Calu3 (cell line): ENCODE measurements around the gene SCUBE2. TPM values are rescaled to one million over a fixed set of nuclear protein-coding genes. Genes with fewer than 3 reads are reported as not detected.

Source experiments
- BruUV-seq: library from RNA; stranded (reverse); fragments of 400-500 nt; replicated peaks from 2 replicates; lab custom pipeline; 2021; lab: Mats Ljungman, UMichigan
- CTCF ChIA-PET: fragments of 300-600 bp; sonication (Branson Sonifier 250); formaldehyde crosslinking; loops from one replicate; lab custom pipeline; 2022; ENCODE audit warnings: antibody characterized with exemption; lab: Charles Lee
- DNase-seq: peaks from one replicate; pipeline ENCODE4 v3.0.0; 2022
- H3K27ac Mint-ChIP-seq: one replicate; pipeline ENCODE4 v1.8.0; 2022; ENCODE audit warnings: mixed read lengths; ENCODE audit not compliant: unreplicated experiment
- H3K27me3 Mint-ChIP-seq: one replicate; pipeline ENCODE4 v1.8.0; 2022; ENCODE audit warnings: mixed read lengths; ENCODE audit not compliant: unreplicated experiment
- H3K36me3 Mint-ChIP-seq: one replicate; pipeline ENCODE4 v1.8.0; 2022; ENCODE audit warnings: mild to moderate bottlenecking, moderate library complexity, mixed read lengths; ENCODE audit not compliant: insufficient read depth, unreplicated experiment
- H3K4me1 Mint-ChIP-seq: one replicate; pipeline ENCODE4 v1.8.0; 2022; ENCODE audit warnings: mild to moderate bottlenecking, low read depth, mixed read lengths; ENCODE audit not compliant: unreplicated experiment
- H3K4me3 Mint-ChIP-seq: one replicate; pipeline ENCODE4 v1.8.0; 2022; ENCODE audit warnings: mild to moderate bottlenecking, low read depth, moderate library complexity, mixed read lengths; ENCODE audit not compliant: unreplicated experiment
- H3K9me3 Mint-ChIP-seq: one replicate; pipeline ENCODE4 v1.8.0; 2022; ENCODE audit warnings: low read depth, mixed read lengths; ENCODE audit not compliant: unreplicated experiment
- CTCF ChIP-seq: fragments of 200-600 bp; IDR thresholded peaks from one replicate; pipeline ENCODE4 v1.8.0; 2022; ENCODE audit warnings: antibody characterized with exemption; ENCODE audit not compliant: unreplicated experiment
- intact Hi-C: fragments of 100-400 bp; cut with micrococcal nuclease; formaldehyde crosslinking; loops from one replicate; pipeline ENCODE4 v1.10.0; 2022; ENCODE audit not compliant: unreplicated experiment
- microRNA-seq: library from miRNA; unstranded; fragments of <30 nt; microRNA quantifications from one replicate; pipeline ENCODE4 v1.2.0, GENCODE V29; 2022
- total RNA-seq: library from RNA; stranded (reverse); gene quantifications from 2 replicates; pipeline ENCODE4 v1.2.3, GENCODE V29; 2022

Gene SCUBE2
- total RNA-seq, 1 experiment from 2014 or later, result not detected

- intact Hi-C loops, result no loop called here
- no peaks in the 10 kb centered on the region for H3K27me3 Mint-ChIP-seq
- H3K9me3 Mint-ChIP-seq, result no peaks in the 10 kb centered on the region
- H3K36me3 Mint-ChIP-seq, result no peaks in the 10 kb centered on the region
- no peak for DNase-seq
- no peak overlapping the region for H3K27ac Mint-ChIP-seq
- TF ChIP-seq CTCF, result no peak
- no peak overlapping the region for H3K4me3 Mint-ChIP-seq
- CTCF ChIA-PET, result no interaction called here
- no TSS peak for BruUV-seq
- no peaks in the 10 kb centered on the region for H3K4me1 Mint-ChIP-seq
These were observed 120.0 kb downstream of the SCUBE2 start for GRCh38 chr11:8971196-8971923.

Small RNA genes lying within 50 kb of the gene (microRNA-seq; reads per million reads assigned to microRNA genes)
- not detected for gene MIR5691

Other genes with a start within 250 kb of the SCUBE2 start
- gene AKIP1, start 180.4 kb downstream of the SCUBE2 start, total RNA-seq, result 23.0 and 26.8 TPM in 2 replicates
- gene C11orf16, start 158.7 kb downstream of the SCUBE2 start, total RNA-seq, result not detected in 2 replicates
- gene ASCL3, start 148.6 kb downstream of the SCUBE2 start, total RNA-seq, result not detected in 2 replicates
- gene TMEM9B, start 127.2 kb downstream of the SCUBE2 start, total RNA-seq, result 31.3 and 31.5 TPM in 2 replicates
- 0.73 and 0.83 TPM in 2 replicates for gene NRIP3, start 87.6 kb downstream of the SCUBE2 start, total RNA-seq
- 31.6 and 40.0 TPM in 2 replicates for gene DENND5A, start 173.8 kb upstream of the SCUBE2 start, total RNA-seq
- gene TMEM41B, start 223.0 kb upstream of the SCUBE2 start, total RNA-seq, result 71.8 and 72.0 TPM in 2 replicates